GM12874 (cell line): ENCODE measurements around the gene FIGNL1.

ENCODE experiments used
- CTCF ChIP-seq: IDR thresholded peaks from 2 replicates; pipeline ENCODE4 v1.5.1; 2011; ENCODE audit warnings: low read depth, mild to moderate bottlenecking, control low read depth, low read length, moderate library complexity; ENCODE audit not compliant: insufficient read depth

Gene FIGNL1

GRCh38 chr7:50423860-50424259 lies 26.3 kb downstream of the FIGNL1 start:
- TF ChIP-seq CTCF: no peak

GRCh38 chr7:50422858-50423257 lies 27.3 kb downstream of the FIGNL1 start:
- no peak for TF ChIP-seq CTCF

GRCh38 chr7:50421043-50421442 lies 29.1 kb downstream of the FIGNL1 start:
- TF ChIP-seq CTCF: no peak

DNA sequence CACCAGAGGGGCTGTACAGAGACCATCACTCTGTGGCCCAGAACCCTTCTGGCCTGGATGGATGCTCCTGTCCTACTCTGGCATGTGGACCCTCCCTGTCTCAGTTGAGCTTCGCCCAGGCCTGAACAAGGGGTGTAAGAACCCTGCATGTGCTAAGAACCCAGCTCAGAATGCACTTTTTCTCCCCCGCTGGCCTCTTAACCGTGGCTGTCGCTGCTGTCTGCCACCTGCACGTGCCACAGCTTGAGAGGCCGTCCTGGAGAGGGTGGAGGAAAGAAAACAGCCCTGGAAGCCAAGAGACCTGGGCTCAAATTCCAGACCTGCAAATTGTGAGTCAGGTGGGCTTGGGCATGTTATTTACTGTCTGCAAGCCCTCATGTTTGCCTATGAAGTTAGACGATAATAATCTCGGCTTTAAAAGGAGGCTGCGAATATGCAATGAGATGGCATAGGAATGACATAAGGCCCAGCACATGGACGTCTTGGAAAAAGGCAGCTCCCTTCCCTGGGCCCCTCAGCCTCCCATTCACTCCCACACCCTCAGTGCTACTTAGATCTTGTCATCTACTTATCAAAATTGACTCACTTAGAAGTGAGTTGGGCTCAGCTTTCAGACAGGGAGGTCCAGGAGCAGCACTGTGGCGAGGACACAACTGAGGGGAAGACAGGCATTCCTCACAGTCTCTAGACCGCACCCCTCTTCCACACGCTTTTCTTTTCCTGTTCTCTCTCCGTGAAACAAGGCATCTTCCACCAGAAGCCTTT lies 31.4 kb downstream of the FIGNL1 start:
- TF ChIP-seq CTCF: no peak

DNA sequence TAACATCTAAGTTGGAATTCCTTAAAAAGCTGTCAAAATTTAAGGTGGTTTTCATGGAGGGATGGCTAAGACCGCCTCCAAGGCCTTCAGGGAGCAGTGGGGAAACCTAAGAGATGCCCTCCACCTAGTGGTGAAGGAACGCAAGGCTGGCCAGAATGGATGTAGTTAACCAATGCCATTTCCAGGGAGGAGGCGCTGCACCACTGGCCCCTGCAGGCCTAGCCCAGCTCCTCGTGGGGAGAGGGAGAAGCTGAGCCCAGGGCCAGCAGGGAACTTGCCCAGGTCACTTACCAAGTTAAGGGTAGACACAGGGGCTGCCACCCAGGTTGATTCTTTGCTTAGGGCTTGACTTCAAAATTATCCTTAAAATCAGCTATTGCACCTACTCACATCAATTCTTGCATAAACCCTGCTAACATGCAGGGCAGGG lies 32.0 kb downstream of the FIGNL1 start:
- peak; percentile 95 for TF ChIP-seq CTCF

DNA sequence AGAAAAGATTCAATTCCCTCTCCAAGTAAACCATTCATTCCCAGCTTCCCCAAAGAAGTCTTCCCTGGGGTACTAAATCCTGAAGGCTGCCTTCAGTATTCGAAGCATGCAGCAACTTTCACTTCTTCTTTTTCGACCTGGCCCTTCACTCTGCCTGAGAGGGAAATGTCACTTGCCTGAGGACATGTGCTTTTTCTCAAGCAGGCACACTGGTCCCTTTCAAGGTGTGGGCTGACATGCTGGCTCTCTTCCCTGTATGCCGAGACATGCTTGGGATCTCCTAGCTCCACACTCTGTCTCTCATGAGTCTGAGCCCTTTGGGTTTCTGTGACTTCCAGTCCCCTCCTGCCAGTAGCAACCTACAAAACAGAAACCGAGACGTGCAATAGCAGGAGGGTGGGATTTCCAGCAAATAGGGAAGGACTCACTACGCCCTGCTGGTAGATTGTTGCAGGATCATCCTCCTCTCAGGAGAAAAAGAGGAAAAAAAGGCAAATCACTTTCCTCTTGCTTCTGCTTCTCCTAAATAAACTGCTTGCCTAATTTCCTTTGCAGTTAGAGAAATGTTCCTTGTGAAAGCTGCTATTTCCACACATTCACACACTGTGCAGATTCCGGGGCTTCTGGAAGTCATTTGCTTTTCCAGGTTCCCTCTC lies 33.5 kb downstream of the FIGNL1 start:
- TF ChIP-seq CTCF: no peak

- no peak for TF ChIP-seq CTCF
Measured at GRCh38 chr7:50415844-50416364, 34.2 kb downstream of the FIGNL1 start.
